Lung (tissue), 13 donors: ENCODE results near the gene FRG2C. TPM values are rescaled to one million over a fixed set of nuclear protein-coding genes. Genes with fewer than 3 reads are reported as not detected.
A peak's percentile ranks its signal among the peaks of the same experiment; 100 is the strongest.

ENCODE experiments used
- ATAC-seq: fragments of 200-7000 bp; cut with Tn5 transposase; one replicate; pipeline ENCODE4 v1.9.1; 2020; ENCODE audit warnings: moderate number of reproducible peaks; ENCODE audit not compliant: insufficient read depth, low FRiP score
- DNase-seq, 3 donors: peaks; one replicate each; pipeline ENCODE4 v3.0.0-alpha.2; 2013 to 2017
- H3K27ac ChIP-seq, 2 donors: one replicate each; pipeline ENCODE4 v1.5.1; 2013; ENCODE audit warnings: mild to moderate bottlenecking in 2 of 2, moderate library complexity in 2 of 2, control low read depth in 1 of 2, inconsistent platforms in 1 of 2, low read depth in 1 of 2, low read length in 1 of 2
- H3K27me3 ChIP-seq, 3 donors: one replicate each; pipeline ENCODE4 v1.5.1; 2013; ENCODE audit warnings: low read length in 2 of 3; ENCODE audit not compliant: control insufficient read depth in 3 of 3, insufficient read depth in 3 of 3
- H3K36me3 ChIP-seq, 4 donors: one replicate each; pipeline ENCODE4 v1.5.1; 2013; ENCODE audit warnings: low read length in 4 of 4, mild to moderate bottlenecking in 1 of 4, moderate library complexity in 1 of 4; ENCODE audit not compliant: control insufficient read depth in 4 of 4, insufficient read depth in 4 of 4
- H3K4me1 ChIP-seq, 5 donors: one replicate each; pipeline ENCODE4 v1.5.1; 2013; ENCODE audit warnings: low read length in 5 of 5, mild to moderate bottlenecking in 2 of 5, moderate library complexity in 1 of 5; ENCODE audit not compliant: control insufficient read depth in 5 of 5, insufficient read depth in 5 of 5
- H3K4me3 ChIP-seq: one replicate; pipeline ENCODE4 v1.5.1; 2013; ENCODE audit warnings: mild to moderate bottlenecking, control low read depth, moderate library complexity
- H3K9ac ChIP-seq, 2 donors: one replicate each; pipeline ENCODE4 v1.5.1; 2013; ENCODE audit warnings: low read length in 2 of 2, control low read depth in 1 of 2; ENCODE audit not compliant: insufficient read depth in 1 of 2
- H3K9me3 ChIP-seq, 4 donors: one replicate each; pipeline ENCODE4 v1.5.1; 2013; ENCODE audit warnings: low read length in 3 of 4, mild to moderate bottlenecking in 1 of 4, moderate library complexity in 1 of 4; ENCODE audit not compliant: control insufficient read depth in 4 of 4, insufficient read depth in 3 of 4
- CTCF ChIP-seq: IDR thresholded peaks from 2 replicates; pipeline ENCODE4 v1.5.1; 2012; ENCODE audit warnings: mild to moderate bottlenecking; ENCODE audit errors: control extremely low read depth, extremely low read depth
- WGBS, 2 donors: extraction: QIAGEN DNeasy Blood & Tissue Kit; methylation state at CpG; one replicate each; pipeline ENCODE4 v1.1.7; 2013; 5-methylcytosine and 5-hydroxymethylcytosine counted together
- polyA plus RNA-seq, 2 donors: library from polyadenylated mRNA; stranded (reverse); fragments of 200-250 nt; gene quantifications; one replicate each; pipeline ENCODE4 v1.2.1, GENCODE V29; 2013
- small RNA-seq: library from RNA; depleted of rRNA; stranded (forward); fragments of <200 nt; gene quantifications from one replicate; pipeline ENCODE3, GENCODE V24; 2014; ENCODE audit warnings: low replicate concordance
- total RNA-seq, 2 donors: library from RNA; depleted of rRNA in 1 of 2; stranded (reverse); fragments of >200 nt in 1 of 2; gene quantifications; one replicate each; pipeline ENCODE4 v1.2.1, GENCODE V29; 2014 to 2021
- donor health status: control.
- donor health status: control.
- donor health status: Bipolar disorder and iron deficiency.
- donor health status: healthy.
- donor health status: DM: yes; HTN: yes; CAD: no.

FRG2C gene
- total and polyA plus RNA-seq, 4 donors, result not detected

- no peak for DNase-seq
- peaks cover 0 to 12% (median under 1%) of the 10 kb centered on the region in 4 donors for H3K9me3 ChIP-seq
- H3K4me1 ChIP-seq, result no peaks in the 10 kb centered on the region
- TF ChIP-seq CTCF, result no peak
- no peak overlapping the region for H3K27ac ChIP-seq
- H3K27me3 ChIP-seq, result no peaks in the 10 kb centered on the region
- no peak for ATAC-seq
- H3K4me3 ChIP-seq, result no peak overlapping the region
- WGBS, 2 donors, result 89 to 93% methylated on average over 9 of the region's 9 CpGs
- H3K36me3 ChIP-seq, result no peaks in the 10 kb centered on the region
- no peak overlapping the region for H3K9ac ChIP-seq
Observed at GRCh38 chr3:75687323-75687722, 23.2 kb downstream of the FRG2C start.

GRCh38 chr3:75692061-75692460, 27.9 kb downstream of the FRG2C start:
- peaks cover 0 to 10% (median 2%) of the 10 kb centered on the region in 4 donors for H3K9me3 ChIP-seq
- 11 to 60% methylated on average over 2 of the region's 2 CpGs for WGBS, 2 donors
- DNase-seq (peak in 2 of 3 donors; percentile 14 to 19), ATAC-seq (no peak)
- H3K4me3 ChIP-seq, result no peak overlapping the region
- no peaks in the 10 kb centered on the region for H3K36me3 ChIP-seq
- no peak overlapping the region for H3K27ac ChIP-seq
- no peak overlapping the region for H3K9ac ChIP-seq
- H3K4me1 ChIP-seq, result no peaks in the 10 kb centered on the region
- TF ChIP-seq CTCF, result no peak
- no peaks in the 10 kb centered on the region for H3K27me3 ChIP-seq

Small RNA genes within 50 kb of the gene (small RNA-seq; reads per million reads assigned to genes)
- gene AC108724.2, result not detected

Other genes starting within 250 kb of the FRG2C start
- 10 to 100 TPM; 12.0 to 28.5 TPM for gene ZNF717, start 121.2 kb downstream of the FRG2C start, total RNA-seq
- 1 to 10 TPM; 2.5 to 5.9 TPM for gene ZNF717, start 121.2 kb downstream of the FRG2C start, polyA plus RNA-seq